Measurements from ENCODE around the gene CLTA. TPM values are rescaled to one million over a fixed set of nuclear protein-coding genes. Genes with fewer than 3 reads are reported as not detected.

CLTA gene
- total and polyA plus RNA-seq, 2 donors (not counting 1 experiment from before 2014, with no cell fraction given) = 32.3 to 71.0 TPM

DNA sequence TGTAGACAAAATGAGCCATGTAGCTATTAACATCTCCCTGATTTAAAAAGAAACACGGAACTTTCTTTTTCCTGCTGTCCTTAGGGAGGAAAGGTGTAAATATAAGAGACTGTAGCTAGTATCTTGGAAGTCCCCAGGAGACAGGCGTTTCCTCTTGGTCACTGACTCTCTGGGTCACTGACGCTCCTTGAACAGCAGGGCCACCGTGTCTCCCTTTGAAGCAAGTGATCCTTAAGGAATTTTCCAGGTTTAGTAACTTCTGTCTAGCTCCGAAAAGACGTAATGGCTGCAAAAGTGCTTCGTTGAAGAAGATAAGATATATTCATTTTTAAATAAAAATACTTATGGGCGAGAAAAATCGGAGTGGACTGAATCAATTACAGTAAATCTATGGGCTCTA, 745 bp upstream of the CLTA start:
- intact Hi-C loops (cut with micrococcal nuclease) = loop anchor here (1.0 to 5.0 kb wide), 10 partner anchors 24 to 458 kb away; partner anchors contain the start of genes CREB3, GLIPR2, GNE and RNF38
- Histone ChIP-seq H2AFZ (ENCODE audit: insufficient read depth, low read depth, low read length, poor library complexity, severe bottlenecking) (peak overlapping the region; percentile 83), H4K20me1 (ENCODE audit: control insufficient read depth, insufficient read depth, low read length, poor library complexity, severe bottlenecking) (peaks cover 35% of the 10 kb centered on the region), H3K4me3 (ENCODE audit: control extremely low read depth in 1 of 5, extremely low read depth in 1 of 5, insufficient read depth in 1 of 5, low read depth in 2 of 5, low read length in 4 of 5) (peak overlapping the region; percentile 66 to 96 (median 91)), H3K9ac (ENCODE audit: low read length) (peak overlapping the region; percentile 89), H3K79me2 (ENCODE audit: control insufficient read depth, insufficient read depth, low read length) (peaks cover 42% of the 10 kb centered on the region), H3K4me2 (replicated peaks; ENCODE audit: low read depth, low read length, poor library complexity, severe bottlenecking) (peak overlapping the region; percentile 91), H3K36me3 (replicated peaks in 1 of 2; ENCODE audit: control extremely low read depth in 1 of 2, control insufficient read depth in 1 of 2, extremely low read depth in 1 of 2, insufficient read depth in 2 of 2, low read length in 1 of 2) (peaks cover 0 to 8% of the 10 kb centered on the region in 2 experiments), H3K27me3 (replicated peaks in 1 of 4; ENCODE audit: control extremely low read depth in 1 of 4, control insufficient read depth in 3 of 4, insufficient read depth in 4 of 4, low read length in 3 of 4) (no peaks in the 10 kb centered on the region), H3K9me3 (ENCODE audit: control extremely low read depth in 1 of 3, control insufficient read depth in 2 of 3, insufficient read depth in 1 of 3, low read length in 2 of 3) (no peaks in the 10 kb centered on the region), H3K4me1 (ENCODE audit: control insufficient read depth in 2 of 2, insufficient read depth in 2 of 2, low read length in 2 of 2) (peaks cover 32 to 43% of the 10 kb centered on the region in 2 donors), H3K27ac (ENCODE audit: low read length in 2 of 2) (peak overlapping the region; percentile 76 to 93)
- peak overlapping the region; percentile 91 for H3K4me3 Mint-ChIP-seq
- H3K9me3 Mint-ChIP-seq (ENCODE audit: insufficient read depth) = no peaks in the 10 kb centered on the region
- 10% methylated on average over 3 of the region's 9 CpGs for WGBS (ENCODE audit: insufficient coverage)
- DNase-seq = peak; percentile 35
- H3K27me3 Mint-ChIP-seq = no peaks in the 10 kb centered on the region
- H3K4me1 Mint-ChIP-seq = peaks cover 51% of the 10 kb centered on the region
- ChIA-PET POLR2A (interaction anchor here (0.6 to 1.6 kb wide), 5 partner anchors 23 to 1110 kb away, joined by 3 to 11 read pairs (median 6); partner anchors contain the start of genes GLIPR2 and RECK), CTCF (interaction anchor here (0.7 to 7.1 kb wide), 16 partner anchors 9 to 539 kb away, joined by 3 to 44 read pairs (median 4); partner anchors contain the start of genes CCIN and GLIPR2)
- TF ChIP-seq, protein P1, sequence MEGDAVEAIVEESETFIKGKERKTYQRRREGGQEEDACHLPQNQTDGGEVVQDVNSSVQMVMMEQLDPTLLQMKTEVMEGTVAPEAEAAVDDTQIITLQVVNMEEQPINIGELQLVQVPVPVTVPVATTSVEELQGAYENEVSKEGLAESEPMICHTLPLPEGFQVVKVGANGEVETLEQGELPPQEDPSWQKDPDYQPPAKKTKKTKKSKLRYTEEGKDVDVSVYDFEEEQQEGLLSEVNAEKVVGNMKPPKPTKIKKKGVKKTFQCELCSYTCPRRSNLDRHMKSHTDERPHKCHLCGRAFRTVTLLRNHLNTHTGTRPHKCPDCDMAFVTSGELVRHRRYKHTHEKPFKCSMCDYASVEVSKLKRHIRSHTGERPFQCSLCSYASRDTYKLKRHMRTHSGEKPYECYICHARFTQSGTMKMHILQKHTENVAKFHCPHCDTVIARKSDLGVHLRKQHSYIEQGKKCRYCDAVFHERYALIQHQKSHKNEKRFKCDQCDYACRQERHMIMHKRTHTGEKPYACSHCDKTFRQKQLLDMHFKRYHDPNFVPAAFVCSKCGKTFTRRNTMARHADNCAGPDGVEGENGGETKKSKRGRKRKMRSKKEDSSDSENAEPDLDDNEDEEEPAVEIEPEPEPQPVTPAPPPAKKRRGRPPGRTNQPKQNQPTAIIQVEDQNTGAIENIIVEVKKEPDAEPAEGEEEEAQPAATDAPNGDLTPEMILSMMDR (IDR thresholded peaks at IDR 0.05) = no peak
- TF ChIP-seq EZH2 (IDR thresholded peaks at IDR 0.05; ENCODE audit: borderline replicate concordance, insufficient read depth, low read depth, low read length, poor library complexity, severe bottlenecking) = no peak
- no peak for ATAC-seq (ENCODE audit: low read depth)
- peak overlapping the region; percentile 66 for H3K27ac Mint-ChIP-seq

DNA sequence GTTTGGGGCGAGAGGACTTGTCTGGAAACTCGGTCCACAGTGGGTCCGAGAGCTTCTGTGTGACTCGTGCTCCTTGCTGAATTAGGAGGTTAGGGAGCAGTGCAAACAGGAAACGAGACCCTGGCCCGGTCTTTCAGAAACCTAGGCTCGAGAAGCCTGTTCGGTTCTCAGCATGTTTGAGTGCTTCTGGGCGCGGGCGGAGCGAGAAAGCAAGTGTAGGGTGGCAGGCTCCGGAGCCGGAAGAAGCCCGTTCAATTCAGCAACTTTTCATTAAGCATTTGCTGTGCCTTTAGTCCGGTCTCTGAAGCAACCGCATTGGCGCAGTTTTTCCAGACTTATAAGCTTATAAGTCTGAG, 547 bp downstream of the CLTA start:
- Mint-ChIP-seq H3K4me1 (peaks cover 53% of the 10 kb centered on the region), H3K27ac (peak overlapping the region; percentile 86), H3K27me3 (no peaks in the 10 kb centered on the region), H3K9me3 (ENCODE audit: insufficient read depth) (no peaks in the 10 kb centered on the region), H3K4me3 (peak overlapping the region; percentile 91)
- H3K4me1 ChIP-seq (ENCODE audit: control insufficient read depth in 2 of 2, insufficient read depth in 2 of 2, low read length in 2 of 2) = peaks cover 32 to 43% of the 10 kb centered on the region in 2 donors
- TF ChIP-seq, protein P1 (IDR thresholded peaks at IDR 0.05) = no peak
- TF ChIP-seq EZH2 (IDR thresholded peaks at IDR 0.05; ENCODE audit: borderline replicate concordance, insufficient read depth, low read depth, low read length, poor library complexity, severe bottlenecking) = no peak
- H3K9ac ChIP-seq (ENCODE audit: low read length) = peak overlapping the region; percentile 89
- ChIA-PET CTCF (interaction anchor here (0.6 to 7.1 kb wide), 16 partner anchors 9 to 1111 kb away, joined by 3 to 44 read pairs (median 4); partner anchors contain the start of genes CCIN and FANCG), POLR2A (interaction anchor here (1.1 to 1.6 kb wide), 3 partner anchors 47 to 154 kb away, joined by 5 to 7 read pairs (median 6); partner anchors contain the start of genes GLIPR2 and RECK)
- no peaks in the 10 kb centered on the region for H3K9me3 ChIP-seq (ENCODE audit: control extremely low read depth in 1 of 3, control insufficient read depth in 2 of 3, insufficient read depth in 1 of 3, low read length in 2 of 3)
- peaks cover 53% of the 10 kb centered on the region for H3K79me2 ChIP-seq (ENCODE audit: control insufficient read depth, insufficient read depth, low read length)
- H3K27me3 ChIP-seq (replicated peaks in 1 of 4; ENCODE audit: control extremely low read depth in 1 of 4, control insufficient read depth in 3 of 4, insufficient read depth in 4 of 4, low read length in 3 of 4) = no peaks in the 10 kb centered on the region
- DNase-seq (no peak), ATAC-seq (ENCODE audit: low read depth) (no peak)
- peak overlapping the region; percentile 33 to 93 for H3K27ac ChIP-seq (ENCODE audit: low read length in 2 of 2)
- peak overlapping the region; percentile 91 for H3K4me2 ChIP-seq (replicated peaks; ENCODE audit: low read depth, low read length, poor library complexity, severe bottlenecking)
- H3K4me3 ChIP-seq (ENCODE audit: control extremely low read depth in 1 of 5, extremely low read depth in 1 of 5, insufficient read depth in 1 of 5, low read depth in 2 of 5, low read length in 4 of 5) = peak overlapping the region; percentile 66 to 96 (median 91)
- intact Hi-C loops (cut with micrococcal nuclease) = loop anchor here (2.0 to 5.0 kb wide), 6 partner anchors 54 to 459 kb away; partner anchors contain the start of genes CREB3, GLIPR2, RNF38 and TLN1
- H3K36me3 ChIP-seq (replicated peaks in 1 of 2; ENCODE audit: control extremely low read depth in 1 of 2, control insufficient read depth in 1 of 2, extremely low read depth in 1 of 2, insufficient read depth in 2 of 2, low read length in 1 of 2) = peaks cover 0 to 11% of the 10 kb centered on the region in 2 experiments
- peaks cover 42% of the 10 kb centered on the region for H4K20me1 ChIP-seq (ENCODE audit: control insufficient read depth, insufficient read depth, low read length, poor library complexity, severe bottlenecking)
- under 1% methylated on average over 18 of the region's 18 CpGs for WGBS (ENCODE audit: insufficient coverage)
- peak overlapping the region; percentile 83 for H2AFZ ChIP-seq (ENCODE audit: insufficient read depth, low read depth, low read length, poor library complexity, severe bottlenecking)

Data from B cell (primary cell).